Measurements from ENCODE around the gene PIGH. TPM values are rescaled to one million over a fixed set of nuclear protein-coding genes. Genes with fewer than 3 reads are reported as not detected.

PIGH gene
- polyA plus RNA-seq, 1 donor from 2014 or later: 91.8 TPM

DNA sequence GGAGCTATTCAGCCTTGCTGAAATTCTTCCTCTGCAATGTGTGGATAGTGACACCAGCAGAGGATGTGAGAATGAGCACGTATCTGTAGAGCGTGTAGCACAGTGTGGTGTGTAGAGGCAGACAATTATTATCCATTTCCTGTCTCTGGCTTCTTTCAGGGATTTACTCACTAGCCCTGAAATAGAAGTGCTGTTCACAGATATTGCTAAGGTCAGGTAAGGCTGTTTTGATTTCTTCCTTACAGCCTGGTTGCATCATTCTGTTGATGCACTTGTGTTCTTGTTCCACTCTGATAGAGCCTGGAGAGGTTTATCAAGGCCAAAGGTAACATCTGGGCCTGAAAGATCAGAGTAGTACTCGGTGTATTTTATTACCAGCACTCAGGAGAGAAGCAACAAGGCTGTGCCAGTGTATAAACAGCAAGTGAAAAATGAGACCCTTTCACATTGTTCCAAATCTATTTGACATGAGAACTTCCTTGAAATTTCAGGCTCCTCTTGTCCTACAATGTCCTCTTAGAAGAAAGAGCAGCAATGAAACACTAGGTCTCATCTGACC lies 36.4 kb upstream of the PIGH start:
- H2AFZ ChIP-seq (ENCODE audit: low read depth, low read length): no peak overlapping the region
- H4K20me1 ChIP-seq (ENCODE audit: insufficient read depth): no peaks in the 10 kb centered on the region
- H3K9me2 ChIP-seq (ENCODE audit: insufficient read depth, low read length): no peaks in the 10 kb centered on the region
- no peak overlapping the region for H3K4me2 ChIP-seq (ENCODE audit: low read length)
- H3F3A ChIP-seq (ENCODE audit: insufficient read depth, low read length, poor library complexity, severe bottlenecking): no peaks in the 10 kb centered on the region
- TF ChIP-seq, protein P1, sequence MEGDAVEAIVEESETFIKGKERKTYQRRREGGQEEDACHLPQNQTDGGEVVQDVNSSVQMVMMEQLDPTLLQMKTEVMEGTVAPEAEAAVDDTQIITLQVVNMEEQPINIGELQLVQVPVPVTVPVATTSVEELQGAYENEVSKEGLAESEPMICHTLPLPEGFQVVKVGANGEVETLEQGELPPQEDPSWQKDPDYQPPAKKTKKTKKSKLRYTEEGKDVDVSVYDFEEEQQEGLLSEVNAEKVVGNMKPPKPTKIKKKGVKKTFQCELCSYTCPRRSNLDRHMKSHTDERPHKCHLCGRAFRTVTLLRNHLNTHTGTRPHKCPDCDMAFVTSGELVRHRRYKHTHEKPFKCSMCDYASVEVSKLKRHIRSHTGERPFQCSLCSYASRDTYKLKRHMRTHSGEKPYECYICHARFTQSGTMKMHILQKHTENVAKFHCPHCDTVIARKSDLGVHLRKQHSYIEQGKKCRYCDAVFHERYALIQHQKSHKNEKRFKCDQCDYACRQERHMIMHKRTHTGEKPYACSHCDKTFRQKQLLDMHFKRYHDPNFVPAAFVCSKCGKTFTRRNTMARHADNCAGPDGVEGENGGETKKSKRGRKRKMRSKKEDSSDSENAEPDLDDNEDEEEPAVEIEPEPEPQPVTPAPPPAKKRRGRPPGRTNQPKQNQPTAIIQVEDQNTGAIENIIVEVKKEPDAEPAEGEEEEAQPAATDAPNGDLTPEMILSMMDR (IDR thresholded peaks at IDR 0.05; ENCODE audit: poor library complexity, severe bottlenecking): no peak
- H3K4me3 ChIP-seq (ENCODE audit: low read length): no peak overlapping the region
- peaks cover 6% of the 10 kb centered on the region for H3K36me3 ChIP-seq (ENCODE audit: insufficient read depth, low read length)
- H3K27me3 ChIP-seq (ENCODE audit: insufficient read depth, low read depth, low read length): no peaks in the 10 kb centered on the region
- no peaks in the 10 kb centered on the region for H3K9me3 ChIP-seq (ENCODE audit: low read length)
- H3K27ac ChIP-seq (ENCODE audit: low read length): no peak overlapping the region
- H3K9ac ChIP-seq (ENCODE audit: low read length): no peak overlapping the region
- no peaks in the 10 kb centered on the region for H3K79me2 ChIP-seq (replicated peaks; ENCODE audit: insufficient read depth, low read length)

DNA sequence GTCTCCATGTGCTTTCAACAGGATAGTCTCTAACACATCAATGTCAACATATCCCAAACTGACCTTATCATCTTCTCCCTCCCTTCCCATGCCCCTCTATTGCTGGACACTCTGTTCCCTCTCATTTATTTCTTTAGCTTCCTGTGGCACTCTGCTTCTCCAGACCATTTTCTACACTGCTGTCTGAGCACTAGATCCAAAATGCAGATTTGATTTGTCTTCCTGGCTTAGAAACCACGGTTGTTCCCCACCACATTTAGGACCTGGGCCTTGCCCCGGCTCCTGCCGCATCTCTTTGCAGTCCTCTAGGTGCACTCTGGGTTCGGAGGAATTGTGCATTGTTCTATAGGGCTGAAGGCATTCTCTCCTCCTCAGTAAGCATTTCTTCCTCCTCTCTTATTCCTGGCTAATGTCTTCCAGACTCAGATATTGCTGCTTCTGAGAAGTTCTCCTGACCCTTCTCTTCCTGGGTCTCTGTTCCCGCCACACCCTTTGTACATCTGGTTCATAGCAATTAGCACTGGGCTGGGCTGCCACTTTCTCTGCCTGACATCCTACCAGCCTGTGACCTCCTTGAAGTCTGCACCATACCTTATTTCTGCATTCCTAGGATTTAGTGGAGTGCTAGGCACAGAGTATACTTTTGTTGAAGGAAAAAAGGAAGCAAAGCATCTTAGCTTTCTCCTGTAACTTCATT lies 33.5 kb upstream of the PIGH start:
- Histone ChIP-seq H3K27ac (ENCODE audit: low read length) (no peak overlapping the region), H3K9ac (ENCODE audit: low read length) (no peak overlapping the region), H3K79me2 (replicated peaks; ENCODE audit: insufficient read depth, low read length) (no peaks in the 10 kb centered on the region), H3K4me3 (ENCODE audit: low read length) (no peak overlapping the region), H3K4me2 (ENCODE audit: low read length) (no peak overlapping the region), H3F3A (ENCODE audit: insufficient read depth, low read length, poor library complexity, severe bottlenecking) (no peaks in the 10 kb centered on the region), H3K27me3 (ENCODE audit: insufficient read depth, low read depth, low read length) (no peaks in the 10 kb centered on the region), H3K9me3 (ENCODE audit: low read length) (no peaks in the 10 kb centered on the region), H2AFZ (ENCODE audit: low read depth, low read length) (no peak overlapping the region), H4K20me1 (ENCODE audit: insufficient read depth) (no peaks in the 10 kb centered on the region), H3K36me3 (ENCODE audit: insufficient read depth, low read length) (peaks cover 6% of the 10 kb centered on the region), H3K9me2 (ENCODE audit: insufficient read depth, low read length) (no peaks in the 10 kb centered on the region)
- TF ChIP-seq SMC3 (conservative IDR thresholded peaks at IDR 0.05; ENCODE audit: poor library complexity) (no peak), MXI1 (conservative IDR thresholded peaks at IDR 0.05; ENCODE audit: poor library complexity, severe bottlenecking) (no peak), EZH2 (IDR thresholded peaks at IDR 0.05; ENCODE audit: borderline replicate concordance, insufficient read depth, low read length, poor library complexity, severe bottlenecking) (no peak)
- TF ChIP-seq, protein P2, sequence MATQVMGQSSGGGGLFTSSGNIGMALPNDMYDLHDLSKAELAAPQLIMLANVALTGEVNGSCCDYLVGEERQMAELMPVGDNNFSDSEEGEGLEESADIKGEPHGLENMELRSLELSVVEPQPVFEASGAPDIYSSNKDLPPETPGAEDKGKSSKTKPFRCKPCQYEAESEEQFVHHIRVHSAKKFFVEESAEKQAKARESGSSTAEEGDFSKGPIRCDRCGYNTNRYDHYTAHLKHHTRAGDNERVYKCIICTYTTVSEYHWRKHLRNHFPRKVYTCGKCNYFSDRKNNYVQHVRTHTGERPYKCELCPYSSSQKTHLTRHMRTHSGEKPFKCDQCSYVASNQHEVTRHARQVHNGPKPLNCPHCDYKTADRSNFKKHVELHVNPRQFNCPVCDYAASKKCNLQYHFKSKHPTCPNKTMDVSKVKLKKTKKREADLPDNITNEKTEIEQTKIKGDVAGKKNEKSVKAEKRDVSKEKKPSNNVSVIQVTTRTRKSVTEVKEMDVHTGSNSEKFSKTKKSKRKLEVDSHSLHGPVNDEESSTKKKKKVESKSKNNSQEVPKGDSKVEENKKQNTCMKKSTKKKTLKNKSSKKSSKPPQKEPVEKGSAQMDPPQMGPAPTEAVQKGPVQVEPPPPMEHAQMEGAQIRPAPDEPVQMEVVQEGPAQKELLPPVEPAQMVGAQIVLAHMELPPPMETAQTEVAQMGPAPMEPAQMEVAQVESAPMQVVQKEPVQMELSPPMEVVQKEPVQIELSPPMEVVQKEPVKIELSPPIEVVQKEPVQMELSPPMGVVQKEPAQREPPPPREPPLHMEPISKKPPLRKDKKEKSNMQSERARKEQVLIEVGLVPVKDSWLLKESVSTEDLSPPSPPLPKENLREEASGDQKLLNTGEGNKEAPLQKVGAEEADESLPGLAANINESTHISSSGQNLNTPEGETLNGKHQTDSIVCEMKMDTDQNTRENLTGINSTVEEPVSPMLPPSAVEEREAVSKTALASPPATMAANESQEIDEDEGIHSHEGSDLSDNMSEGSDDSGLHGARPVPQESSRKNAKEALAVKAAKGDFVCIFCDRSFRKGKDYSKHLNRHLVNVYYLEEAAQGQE (IDR thresholded peaks at IDR 0.05; ENCODE audit: borderline replicate concordance): no peak

DNA sequence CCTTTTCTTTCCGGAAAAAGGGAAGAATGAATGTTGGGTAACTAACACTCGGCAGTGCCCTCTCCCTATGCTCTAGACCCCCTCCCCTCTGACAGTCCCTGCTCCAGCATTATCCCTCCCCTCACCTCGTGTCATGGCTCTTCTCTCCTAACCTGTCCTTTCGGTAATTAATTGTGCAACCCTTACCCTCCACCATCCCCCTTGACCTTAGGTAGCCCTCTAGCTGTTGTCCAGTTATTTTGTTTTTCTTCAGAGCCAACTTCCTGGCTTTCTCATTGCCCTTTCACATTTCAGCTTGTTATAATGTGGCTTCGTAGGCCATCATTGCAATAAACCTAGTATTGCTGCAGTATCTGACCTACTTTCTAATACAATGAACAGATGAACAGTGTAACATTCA lies 30.9 kb upstream of the PIGH start:
- Histone ChIP-seq H3K9me3 (ENCODE audit: low read length) (no peaks in the 10 kb centered on the region), H2AFZ (ENCODE audit: low read depth, low read length) (no peak overlapping the region), H3K9me2 (ENCODE audit: insufficient read depth, low read length) (no peaks in the 10 kb centered on the region), H3K9ac (ENCODE audit: low read length) (no peak overlapping the region), H3K36me3 (ENCODE audit: insufficient read depth, low read length) (peaks cover 6% of the 10 kb centered on the region), H3K4me3 (ENCODE audit: low read length) (no peak overlapping the region), H3K27ac (ENCODE audit: low read length) (no peak overlapping the region), H3K27me3 (ENCODE audit: insufficient read depth, low read depth, low read length) (no peaks in the 10 kb centered on the region), H3F3A (ENCODE audit: insufficient read depth, low read length, poor library complexity, severe bottlenecking) (no peaks in the 10 kb centered on the region), H3K4me2 (ENCODE audit: low read length) (no peak overlapping the region), H3K79me2 (replicated peaks; ENCODE audit: insufficient read depth, low read length) (no peaks in the 10 kb centered on the region), H4K20me1 (ENCODE audit: insufficient read depth) (no peaks in the 10 kb centered on the region)
- TF ChIP-seq EP300 (conservative IDR thresholded peaks at IDR 0.05; ENCODE audit: poor library complexity, severe bottlenecking): no peak
- TF ChIP-seq RAD21 (conservative IDR thresholded peaks at IDR 0.05): no peak
- no peak for TF ChIP-seq EZH2 (IDR thresholded peaks at IDR 0.05; ENCODE audit: borderline replicate concordance, insufficient read depth, low read length, poor library complexity, severe bottlenecking)
- no peak for TF ChIP-seq POLR2AphosphoS5 (IDR thresholded peaks at IDR 0.05)
- TF ChIP-seq SMC3 (conservative IDR thresholded peaks at IDR 0.05; ENCODE audit: poor library complexity): no peak
- TF ChIP-seq, protein P1 (IDR thresholded peaks at IDR 0.05; ENCODE audit: poor library complexity, severe bottlenecking): no peak
- TF ChIP-seq, protein P2 (IDR thresholded peaks at IDR 0.05; ENCODE audit: borderline replicate concordance): no peak
- no peak for TF ChIP-seq TAF1 (IDR thresholded peaks at IDR 0.05; ENCODE audit: low read depth)
- no peak for TF ChIP-seq MXI1 (conservative IDR thresholded peaks at IDR 0.05; ENCODE audit: poor library complexity, severe bottlenecking)
